Measurements from ENCODE around the gene KRTAP12-1.
A peak's percentile ranks its signal among the peaks of the same experiment; 100 is the strongest.

The KRTAP12-1 gene

DNA sequence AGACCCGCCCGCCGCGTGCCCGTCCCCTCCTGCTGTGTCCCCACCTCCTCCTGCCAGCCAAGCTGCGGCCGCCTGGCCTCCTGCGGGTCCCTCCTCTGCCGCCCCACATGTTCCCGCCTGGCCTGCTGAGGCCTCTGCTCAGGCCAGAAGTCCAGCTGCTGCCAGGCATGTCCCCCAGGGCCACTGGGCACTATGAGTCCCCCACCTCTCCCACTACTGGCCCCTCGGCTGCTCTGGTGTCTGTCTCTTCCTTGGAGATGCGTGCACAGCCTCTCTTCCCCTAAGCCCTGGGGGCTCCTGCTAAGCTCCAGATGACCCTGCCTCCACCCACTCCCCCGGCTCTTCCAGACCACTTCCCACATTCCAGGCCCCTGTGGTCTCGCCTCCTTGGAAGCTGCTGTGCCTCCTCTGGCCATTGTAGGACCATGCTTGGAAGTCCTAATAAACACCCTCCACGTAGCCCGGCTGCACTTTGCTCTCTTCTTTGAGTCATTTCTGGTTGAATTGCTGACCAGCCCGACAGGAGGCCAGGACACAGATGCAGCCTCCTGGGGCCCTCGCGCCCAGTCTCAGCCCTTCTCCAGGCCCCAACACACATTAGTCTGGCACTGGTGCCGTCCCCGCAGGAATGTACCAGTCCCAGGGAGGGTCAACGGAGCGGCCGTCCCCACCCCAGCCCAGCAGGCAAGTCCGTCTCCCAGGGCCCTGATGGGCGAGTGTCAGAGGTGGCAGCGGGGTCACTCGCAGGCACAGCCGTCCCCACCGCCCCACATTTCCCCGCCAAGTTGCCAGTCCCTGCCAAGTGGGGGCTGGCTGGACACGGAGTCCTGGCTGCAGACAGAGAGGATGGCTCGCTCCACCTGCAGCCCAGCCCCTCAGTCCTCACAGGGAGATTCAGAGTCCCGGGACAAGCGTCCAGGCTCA lies 16.1 kb upstream of the KRTAP12-1 start:
- TF ChIP-seq, protein P1, sequence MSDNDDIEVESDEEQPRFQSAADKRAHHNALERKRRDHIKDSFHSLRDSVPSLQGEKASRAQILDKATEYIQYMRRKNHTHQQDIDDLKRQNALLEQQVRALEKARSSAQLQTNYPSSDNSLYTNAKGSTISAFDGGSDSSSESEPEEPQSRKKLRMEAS (IDR thresholded peaks at IDR 0.05): no peak
- TF ChIP-seq TCF12 (IDR thresholded peaks at IDR 0.05; ENCODE audit: low read depth): no peak
- no peak for TF ChIP-seq FOXM1 (IDR thresholded peaks at IDR 0.05; ENCODE audit: borderline replicate concordance, low read depth)
- TF ChIP-seq ZBTB7A (IDR thresholded peaks at IDR 0.05; ENCODE audit: low read depth): no peak
- no peak for TF ChIP-seq CREB1 (IDR thresholded peaks at IDR 0.05; ENCODE audit: low read depth)
- no peak for TF ChIP-seq REST (IDR thresholded peaks at IDR 0.05; ENCODE audit: low read depth)
- TF ChIP-seq EP300 (IDR thresholded peaks at IDR 0.05; ENCODE audit: borderline replicate concordance): no peak
- TF ChIP-seq EGR1 (IDR thresholded peaks at IDR 0.05): no peak

GRCh38 chr21:44697172-44697810 lies 15.3 kb upstream of the KRTAP12-1 start, which contains the start of gene KRTAP10-12:
Gene KRTAP10-12, plus strand, starts transcription at chr21:44697172. Its CDS starts 30 bp downstream, at chr21:44697202.
- 0 out of 2 replicates have a peak, but pooled peaks have one; percentile 36 for TF ChIP-seq TCF12 (IDR thresholded peaks at IDR 0.05; ENCODE audit: low read depth)

- TF ChIP-seq REST (IDR thresholded peaks at IDR 0.05; ENCODE audit: low read depth) (no peak), TCF12 (IDR thresholded peaks at IDR 0.05; ENCODE audit: low read depth) (no peak), FOXM1 (IDR thresholded peaks at IDR 0.05; ENCODE audit: borderline replicate concordance, low read depth) (no peak), YY1 (IDR thresholded peaks at IDR 0.05; ENCODE audit: low read depth) (no peak), USF1 (IDR thresholded peaks at IDR 0.05) (no peak), EGR1 (IDR thresholded peaks at IDR 0.05) (no peak), TAF1 (IDR thresholded peaks at IDR 0.05; ENCODE audit: low read depth) (no peak), RAD21 (IDR thresholded peaks at IDR 0.05; ENCODE audit: low read depth) (no peak), EP300 (IDR thresholded peaks at IDR 0.05; ENCODE audit: borderline replicate concordance) (no peak), ZBTB7A (IDR thresholded peaks at IDR 0.05; ENCODE audit: low read depth) (no peak), TEAD4 (IDR thresholded peaks at IDR 0.05) (no peak), CEBPB (IDR thresholded peaks at IDR 0.05) (no peak), NFIC (IDR thresholded peaks at IDR 0.05) (no peak), CREB1 (IDR thresholded peaks at IDR 0.05; ENCODE audit: low read depth) (no peak)
- TF ChIP-seq, protein P1 (IDR thresholded peaks at IDR 0.05): no peak
Observed at GRCh38 chr21:44696572-44696971, 14.6 kb upstream of the KRTAP12-1 start.

- no peak for TF ChIP-seq TCF12 (IDR thresholded peaks at IDR 0.05; ENCODE audit: low read depth)
- no peak for TF ChIP-seq RAD21 (IDR thresholded peaks at IDR 0.05; ENCODE audit: low read depth)
- TF ChIP-seq YY1 (IDR thresholded peaks at IDR 0.05; ENCODE audit: low read depth): no peak
- TF ChIP-seq, protein P1 (IDR thresholded peaks at IDR 0.05): no peak
- TF ChIP-seq FOXM1 (IDR thresholded peaks at IDR 0.05; ENCODE audit: borderline replicate concordance, low read depth): no peak
- TF ChIP-seq EP300 (IDR thresholded peaks at IDR 0.05; ENCODE audit: borderline replicate concordance): no peak
- no peak for TF ChIP-seq TAF1 (IDR thresholded peaks at IDR 0.05; ENCODE audit: low read depth)
- no peak for TF ChIP-seq CREB1 (IDR thresholded peaks at IDR 0.05; ENCODE audit: low read depth)
- TF ChIP-seq USF1 (IDR thresholded peaks at IDR 0.05): no peak
- no peak for TF ChIP-seq REST (IDR thresholded peaks at IDR 0.05; ENCODE audit: low read depth)
- no peak for TF ChIP-seq CEBPB (IDR thresholded peaks at IDR 0.05)
- TF ChIP-seq TEAD4 (IDR thresholded peaks at IDR 0.05): no peak
- no peak for TF ChIP-seq NFIC (IDR thresholded peaks at IDR 0.05)
- TF ChIP-seq ZBTB7A (IDR thresholded peaks at IDR 0.05; ENCODE audit: low read depth): no peak
- TF ChIP-seq EGR1 (IDR thresholded peaks at IDR 0.05): no peak
Observed at GRCh38 chr21:44695641-44696040, 13.7 kb upstream of the KRTAP12-1 start.

Data from Ishikawa (cell line).